Measurements from ENCODE around the gene OXCT1.

The OXCT1 gene

GRCh38 chr5:41721516-41721915 lies 148.7 kb downstream of the OXCT1 start:
- no peak for TF ChIP-seq POLR2AphosphoS5 (IDR thresholded peaks at IDR 0.05; ENCODE audit: low read depth, low read length)
- TF ChIP-seq SIN3A (IDR thresholded peaks at IDR 0.05; ENCODE audit: borderline replicate concordance, insufficient read depth, low read length) = no peak
- TF ChIP-seq FOXP2 (optimal IDR thresholded peaks at IDR 0.05; ENCODE audit: borderline replicate concordance, extremely low read depth, extremely low read length, insufficient read depth) = no peak
- TF ChIP-seq TAF1 (IDR thresholded peaks at IDR 0.05; ENCODE audit: borderline replicate concordance, insufficient read depth, low read length) = no peak
- no peak for TF ChIP-seq REST (IDR thresholded peaks at IDR 0.05; ENCODE audit: insufficient read depth in 1 of 2, low read depth in 2 of 2, low read length in 2 of 2)

- TF ChIP-seq TAF1 (IDR thresholded peaks at IDR 0.05; ENCODE audit: borderline replicate concordance, insufficient read depth, low read length) (no peak), FOXP2 (optimal IDR thresholded peaks at IDR 0.05; ENCODE audit: borderline replicate concordance, extremely low read depth, extremely low read length, insufficient read depth) (no peak), POLR2AphosphoS5 (IDR thresholded peaks at IDR 0.05; ENCODE audit: low read depth, low read length) (no peak), SIN3A (IDR thresholded peaks at IDR 0.05; ENCODE audit: borderline replicate concordance, insufficient read depth, low read length) (no peak), REST (IDR thresholded peaks at IDR 0.05; ENCODE audit: insufficient read depth in 1 of 2, low read depth in 2 of 2, low read length in 2 of 2) (no peak)
Measured at GRCh38 chr5:41716382-41716781, 153.8 kb downstream of the OXCT1 start.

GRCh38 chr5:41708604-41708940 lies 161.7 kb downstream of the OXCT1 start:
- no peak for TF ChIP-seq POLR2AphosphoS5 (IDR thresholded peaks at IDR 0.05; ENCODE audit: low read depth, low read length)
- no peak for TF ChIP-seq TAF1 (IDR thresholded peaks at IDR 0.05; ENCODE audit: borderline replicate concordance, insufficient read depth, low read length)

GRCh38 chr5:41707853-41708603 lies 162.2 kb downstream of the OXCT1 start:
- TF ChIP-seq POLR2AphosphoS5 (IDR thresholded peaks at IDR 0.05; ENCODE audit: low read depth, low read length) (no peak), REST (IDR thresholded peaks at IDR 0.05; ENCODE audit: insufficient read depth in 1 of 2, low read depth in 2 of 2, low read length in 2 of 2) (no peak), SIN3A (IDR thresholded peaks at IDR 0.05; ENCODE audit: borderline replicate concordance, insufficient read depth, low read length) (no peak), TAF1 (IDR thresholded peaks at IDR 0.05; ENCODE audit: borderline replicate concordance, insufficient read depth, low read length) (no peak), FOXP2 (optimal IDR thresholded peaks at IDR 0.05; ENCODE audit: borderline replicate concordance, extremely low read depth, extremely low read length, insufficient read depth) (no peak)

- TF ChIP-seq FOXP2 (optimal IDR thresholded peaks at IDR 0.05; ENCODE audit: borderline replicate concordance, extremely low read depth, extremely low read length, insufficient read depth) (no peak), POLR2AphosphoS5 (IDR thresholded peaks at IDR 0.05; ENCODE audit: low read depth, low read length) (no peak), SIN3A (IDR thresholded peaks at IDR 0.05; ENCODE audit: borderline replicate concordance, insufficient read depth, low read length) (no peak), REST (IDR thresholded peaks at IDR 0.05; ENCODE audit: insufficient read depth in 1 of 2, low read depth in 2 of 2, low read length in 2 of 2) (no peak), TAF1 (IDR thresholded peaks at IDR 0.05; ENCODE audit: borderline replicate concordance, insufficient read depth, low read length) (no peak)
Measured at GRCh38 chr5:41695920-41696582, 174.2 kb downstream of the OXCT1 start.

All from PFSK-1 (cell line).